T47D (cell line): ENCODE measurements around the gene TIMP2.
"Not testable (repeated sequence)": the region's sequence is repeated elsewhere in the genome, so short reads cannot be mapped to it uniquely, and the experiment has no call there.

ENCODE experiments used
- DNase-seq, 2 experiments: peaks; one replicate each; pipeline versions ENCODE4 v3.0.0 to v3.0.0-alpha.2; 2011 to 2012; ENCODE audit warnings: low read depth in 1 of 2, low spot score in 1 of 2
- JUND ChIP-seq: IDR thresholded peaks from 2 replicates; pipeline ENCODE4 v1.6.1; 2012; ENCODE audit warnings: low read depth
- in situ Hi-C: cut with HindIII; loops from 2 replicates; pipeline ENCODE4 v1.10.0; 2016; ENCODE audit warnings: low sequenced_read_pairs, low pct_unique_long_range_greater_than_20kb

TIMP2 gene

GRCh38 chr17:78965491-78965924 is 40.3 kb upstream of the TIMP2 start:
- DNase-seq: peak in 1 of 2 experiments; percentile 41
- no peak for TF ChIP-seq JUND
- in situ Hi-C loops: no loop called here

- in situ Hi-C loops: no loop called here
- DNase-seq: no peak
- TF ChIP-seq JUND: no peak
Measured at GRCh38 chr17:78963378-78963777, 38.2 kb upstream of the TIMP2 start.

GRCh38 chr17:78962984-78963348 is 37.8 kb upstream of the TIMP2 start:
- in situ Hi-C loops, DNase-seq: not testable (repeated sequence)

GRCh38 chr17:78962345-78962983 is 37.3 kb upstream of the TIMP2 start:
- DNase-seq: peak in 1 of 2 experiments; percentile 60
- in situ Hi-C loops: no loop called here
- TF ChIP-seq JUND: no peak

- no peak for DNase-seq
- no peak for TF ChIP-seq JUND
- in situ Hi-C loops: no loop called here
Measured at GRCh38 chr17:78961571-78961970, 36.4 kb upstream of the TIMP2 start.

GRCh38 chr17:78960928-78961327 is 35.7 kb upstream of the TIMP2 start:
- DNase-seq: no peak
- TF ChIP-seq JUND: no peak
- in situ Hi-C loops: no loop called here

- in situ Hi-C loops: no loop called here
- TF ChIP-seq JUND: no peak
- DNase-seq: no peak
Measured at GRCh38 chr17:78959803-78960202, 34.6 kb upstream of the TIMP2 start.

- no peak for TF ChIP-seq JUND
- in situ Hi-C loops: no loop called here
- no peak for DNase-seq
Measured at GRCh38 chr17:78958641-78959127, 33.5 kb upstream of the TIMP2 start.

GRCh38 chr17:78957128-78957527 is 31.9 kb upstream of the TIMP2 start:
- DNase-seq: no peak
- in situ Hi-C loops: no loop called here

GRCh38 chr17:78956254-78956653 is 31.1 kb upstream of the TIMP2 start:
- no peak for DNase-seq
- in situ Hi-C loops: no loop called here
- no peak for TF ChIP-seq JUND

More at GRCh38 chr17:78957128-78957527, 31.9 kb upstream of the TIMP2 start:
- no peak for TF ChIP-seq JUND

GRCh38 chr17:78954684-78955083 is 29.5 kb upstream of the TIMP2 start:
- in situ Hi-C loops: no loop called here
- no peak for DNase-seq
- no peak for TF ChIP-seq JUND

- no peak for DNase-seq
- TF ChIP-seq JUND: no peak
- in situ Hi-C loops: no loop called here
Measured at GRCh38 chr17:78953356-78954350, 28.5 kb upstream of the TIMP2 start.

- DNase-seq: no peak
- no peak for TF ChIP-seq JUND
- in situ Hi-C loops: no loop called here
Measured at GRCh38 chr17:78952706-78953105, 27.5 kb upstream of the TIMP2 start.
